HG03097 (cell line): ENCODE measurements around the gene TMEM11.

Source experiments
- ATAC-seq: cut with Tn5 transposase; IDR thresholded peaks from one replicate; pipeline ENCODE4 v1.9.1; 2021; ENCODE audit not compliant: unreplicated experiment, low FRiP score

TMEM11 gene

GRCh38 chr17:21164216-21164615 lies 49.7 kb downstream of the TMEM11 start:
- ATAC-seq, result no peak

- ATAC-seq, result no peak
These were observed 50.9 kb downstream of the TMEM11 start for GRCh38 chr17:21163101-21163500.

GRCh38 chr17:21162394-21162775 lies 51.6 kb downstream of the TMEM11 start:
- ATAC-seq, result no peak

GRCh38 chr17:21161498-21162393 lies 52.2 kb downstream of the TMEM11 start:
- ATAC-seq, result no peak

- no peak for ATAC-seq
These were observed 53.6 kb downstream of the TMEM11 start for GRCh38 chr17:21160401-21160800.

- no peak for ATAC-seq
These were observed 56.2 kb downstream of the TMEM11 start for GRCh38 chr17:21157586-21158370.

GRCh38 chr17:21152731-21153130 lies 61.2 kb downstream of the TMEM11 start:
- ATAC-seq, result no peak

GRCh38 chr17:21149621-21150020 lies 64.3 kb downstream of the TMEM11 start:
- no peak for ATAC-seq
